HG02798 (cell line): ENCODE results near the gene SPECC1.
"Not testable (repeated sequence)": the region's sequence is repeated elsewhere in the genome, so short reads cannot be mapped to it uniquely, and the experiment has no call there.

Experiments
- ATAC-seq: cut with Tn5 transposase; IDR thresholded peaks from one replicate; pipeline ENCODE4 v1.9.1; 2021; ENCODE audit warnings: mild to moderate bottlenecking; ENCODE audit not compliant: unreplicated experiment, poor library complexity

Gene SPECC1

GRCh38 chr17:20224379-20224778, 215.2 kb downstream of the SPECC1 start:
- no peak for ATAC-seq

- ATAC-seq = no peak
Observed at GRCh38 chr17:20225162-20226115, 216.3 kb downstream of the SPECC1 start.

DNA sequence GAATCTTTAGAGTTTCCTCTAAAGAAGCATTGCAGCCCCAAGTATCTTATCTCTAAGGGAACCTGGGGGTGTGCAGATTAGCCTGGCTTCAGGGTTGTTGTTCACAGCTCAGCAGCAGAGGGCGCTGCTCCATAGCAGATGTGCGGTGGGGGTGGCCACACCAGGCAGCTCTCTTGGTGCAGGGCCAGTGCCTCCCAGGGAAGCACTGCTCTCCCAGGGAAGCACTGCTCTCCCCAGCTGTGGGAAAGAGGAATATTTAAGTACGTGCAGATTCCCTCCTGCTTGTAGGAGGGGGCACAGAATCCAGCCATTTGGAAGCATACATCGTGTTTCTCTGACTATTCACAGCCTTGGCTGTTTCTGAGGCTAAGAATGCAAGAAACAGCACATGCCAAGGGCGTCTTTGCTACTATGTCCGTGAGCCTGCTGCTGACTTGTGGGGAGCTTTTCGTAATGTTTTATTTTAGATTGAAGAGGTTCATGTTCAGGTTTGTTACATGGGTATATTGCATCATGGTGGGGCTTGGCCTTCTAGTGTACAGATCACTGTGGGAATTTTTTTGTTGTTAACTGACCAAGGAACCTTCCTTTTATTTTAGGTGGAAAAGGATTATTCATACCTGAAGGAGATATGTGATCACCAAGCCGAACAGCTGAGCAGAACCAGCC, 217.8 kb downstream of the SPECC1 start:
- ATAC-seq = peak; percentile 78

- ATAC-seq = not testable (repeated sequence)
Observed at GRCh38 chr17:20227720-20228370, 218.7 kb downstream of the SPECC1 start.

DNA sequence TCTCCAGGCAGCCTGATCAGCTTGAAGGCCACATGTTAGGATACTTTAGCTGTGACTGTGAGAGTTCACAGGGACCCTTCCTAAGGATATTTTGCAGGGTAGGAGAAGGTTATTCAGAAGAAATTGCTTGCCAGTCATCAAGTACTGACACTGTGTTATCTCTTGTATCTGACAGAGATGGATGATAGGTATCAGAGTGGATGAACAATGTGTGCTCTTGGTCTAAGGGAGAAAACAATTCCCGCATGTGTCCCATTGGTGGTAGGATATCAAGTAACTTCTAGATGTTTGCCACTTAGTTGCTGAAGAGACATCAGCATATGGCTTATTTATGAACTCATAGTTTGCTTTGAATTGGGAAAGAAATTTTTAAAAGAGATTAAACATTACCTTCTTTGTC, 219.3 kb downstream of the SPECC1 start:
- no peak for ATAC-seq

- no peak for ATAC-seq
Observed at GRCh38 chr17:20228860-20229259, 219.7 kb downstream of the SPECC1 start.

DNA sequence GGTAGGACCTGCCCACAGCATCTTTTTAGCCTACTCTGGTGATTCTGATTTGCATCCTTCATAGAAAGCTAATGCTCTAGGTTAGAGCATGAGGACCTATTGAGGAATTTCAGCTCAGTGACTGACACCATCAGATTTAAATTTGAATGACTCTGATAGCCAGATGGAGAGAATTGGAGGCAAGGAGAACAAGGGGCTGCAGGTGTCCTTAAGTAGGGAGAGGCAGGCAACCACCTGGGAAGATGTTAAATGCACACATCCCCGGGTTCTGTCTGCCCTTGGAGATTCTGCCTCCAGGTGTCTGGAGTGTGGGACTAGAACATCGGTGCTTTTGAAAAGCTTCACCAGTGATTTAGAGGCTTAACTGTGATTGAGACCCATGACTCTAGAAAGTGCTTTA, 221.8 kb downstream of the SPECC1 start:
- ATAC-seq = no peak

- no peak for ATAC-seq
Observed at GRCh38 chr17:20232611-20233010, 223.5 kb downstream of the SPECC1 start.

DNA sequence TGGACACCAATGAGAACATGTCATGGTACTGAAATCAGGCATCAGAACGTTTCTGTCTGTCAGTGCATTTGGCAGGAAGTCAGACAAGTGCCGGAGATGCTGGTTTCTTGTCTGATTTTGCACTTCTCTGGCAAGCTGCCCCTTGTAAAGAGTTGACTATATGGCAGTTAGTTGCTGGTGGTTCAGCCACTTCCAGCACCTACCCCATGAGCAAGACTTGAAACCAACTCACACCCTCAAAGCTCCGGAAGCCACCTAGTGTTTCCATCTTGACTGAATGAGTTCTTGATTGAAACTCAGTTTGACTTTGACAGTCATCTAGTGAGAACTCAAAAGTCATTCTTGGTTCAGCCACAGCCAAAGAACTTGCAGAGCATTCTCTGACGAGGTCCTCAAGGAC, 225.1 kb downstream of the SPECC1 start:
- ATAC-seq = no peak

DNA sequence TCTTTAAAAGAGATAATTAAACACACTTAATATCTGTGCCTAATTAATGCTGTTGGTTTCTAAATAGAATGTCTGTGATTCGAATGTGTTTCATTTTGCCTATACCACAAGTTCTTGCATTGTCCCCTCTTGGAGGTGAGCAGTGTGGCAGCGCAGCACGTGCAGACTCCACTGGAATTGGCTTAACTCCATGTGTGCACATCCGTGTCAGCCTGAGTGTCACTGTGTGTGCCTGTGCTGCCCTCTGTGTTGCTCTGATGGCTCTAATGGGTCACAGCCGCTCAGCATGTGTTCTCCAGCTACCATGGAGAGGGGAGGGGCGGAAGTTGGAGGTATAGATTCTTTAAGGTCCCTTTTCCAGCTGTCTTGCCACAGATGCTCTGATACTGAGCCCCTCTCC, 226.6 kb downstream of the SPECC1 start:
- no peak for ATAC-seq

DNA sequence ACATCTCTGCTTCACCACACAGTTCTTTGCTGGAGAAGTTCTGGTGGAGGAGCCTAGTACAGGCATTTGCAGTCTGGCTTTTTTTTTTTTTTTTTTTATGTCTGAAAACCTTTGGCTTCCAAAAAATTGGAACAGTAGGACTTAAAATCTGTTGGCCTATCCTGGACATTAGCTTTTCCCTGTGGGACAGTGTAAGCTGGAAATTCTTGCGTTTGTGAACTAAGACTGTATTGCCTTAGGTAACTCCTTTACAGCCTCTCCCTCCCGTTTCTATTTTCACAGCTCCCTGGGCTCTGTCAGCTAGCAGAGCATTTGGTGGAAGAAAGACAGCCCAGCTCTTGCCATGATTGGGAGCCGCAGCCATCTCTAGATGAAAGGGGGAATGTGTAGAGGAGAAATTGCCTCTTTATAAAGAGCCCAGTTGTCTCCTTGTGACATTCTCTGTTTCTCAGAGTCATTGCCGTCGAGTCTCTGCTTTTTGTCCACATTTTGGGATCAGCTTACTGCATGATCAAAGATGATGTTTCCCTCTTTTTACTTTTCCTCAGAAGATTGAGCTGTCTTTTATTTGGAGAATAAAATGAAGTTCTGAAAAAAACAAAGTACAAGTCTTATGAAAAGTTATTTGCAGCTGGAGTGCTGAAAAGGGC, 227.5 kb downstream of the SPECC1 start:
- ATAC-seq = no peak

- ATAC-seq = not testable (repeated sequence)
Observed at GRCh38 chr17:20239776-20240175, 230.6 kb downstream of the SPECC1 start.

- no peak for ATAC-seq
Observed at GRCh38 chr17:20241855-20242254, 232.7 kb downstream of the SPECC1 start.

- no peak for ATAC-seq
Observed at GRCh38 chr17:20242271-20242670, 233.1 kb downstream of the SPECC1 start.

- ATAC-seq = no peak
Observed at GRCh38 chr17:20243524-20243923, 234.4 kb downstream of the SPECC1 start.

- no peak for ATAC-seq
Observed at GRCh38 chr17:20244671-20245070, 235.5 kb downstream of the SPECC1 start.

DNA sequence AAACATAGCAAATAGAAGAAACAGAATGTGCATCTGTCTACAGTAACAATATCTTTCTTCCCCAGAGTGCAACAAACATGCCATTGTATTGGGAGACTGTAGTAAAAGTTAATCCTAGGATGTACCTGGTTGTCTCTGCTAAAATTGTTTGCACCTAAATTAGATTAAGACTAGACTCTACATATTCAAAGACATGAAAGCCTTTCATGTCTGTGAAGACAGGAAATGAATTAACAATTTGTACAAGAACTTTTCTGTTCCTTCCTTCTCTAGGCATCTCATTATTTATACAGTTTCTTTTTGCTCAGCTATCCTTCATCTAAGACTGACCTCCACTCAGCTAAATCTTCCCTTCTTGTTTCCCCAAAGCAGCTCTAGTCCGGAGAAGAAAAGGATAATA, 237.5 kb downstream of the SPECC1 start:
- no peak for ATAC-seq

DNA sequence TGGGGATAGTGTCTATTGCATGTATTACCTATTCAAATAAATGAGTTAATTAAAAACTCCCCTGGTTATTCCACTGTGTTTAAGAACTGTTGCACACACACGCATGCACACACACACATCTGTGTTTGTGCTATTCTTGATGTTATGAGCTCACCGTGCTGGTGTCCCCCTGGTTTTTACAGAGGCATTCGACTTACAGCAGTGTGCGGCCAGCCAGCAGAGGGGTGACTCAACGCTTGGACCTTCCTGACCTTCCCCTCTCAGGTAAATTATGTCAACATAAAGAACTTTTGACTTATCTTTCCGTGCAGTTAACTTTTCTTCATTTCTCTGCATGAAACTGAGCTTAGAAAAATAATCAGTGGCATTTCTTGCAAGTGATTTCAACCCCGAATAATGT, 244.2 kb downstream of the SPECC1 start:
- ATAC-seq = no peak

- ATAC-seq = no peak
Observed at GRCh38 chr17:20254541-20254940, 245.4 kb downstream of the SPECC1 start.

DNA sequence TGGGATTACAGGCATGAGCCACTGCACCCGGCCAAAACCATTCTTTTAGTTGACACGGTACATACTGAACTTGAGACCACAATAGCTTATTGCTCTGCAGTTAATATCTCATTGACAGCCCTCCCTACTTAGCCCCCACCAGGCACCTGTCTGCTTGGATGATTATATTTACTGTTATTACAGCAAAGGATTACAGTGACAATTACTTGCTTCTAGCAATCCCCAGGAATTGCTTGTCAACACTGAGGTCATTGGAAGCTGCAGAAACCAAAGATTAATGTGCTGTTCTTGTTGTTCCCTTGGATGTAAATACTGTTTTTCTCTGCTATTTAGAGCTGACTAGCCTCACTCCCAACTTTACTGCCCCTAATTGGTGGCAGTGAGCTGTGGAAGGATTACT, 247.0 kb downstream of the SPECC1 start:
- ATAC-seq = no peak

- no peak for ATAC-seq
Observed at GRCh38 chr17:20257008-20257407, 247.8 kb downstream of the SPECC1 start.
